Breast epithelium (tissue), 3 donors: ENCODE results near the gene MFSD12.

Source experiments
- CTCF ChIP-seq, 3 donors: fragments of 450-650 bp; IDR thresholded peaks; one replicate each; pipeline ENCODE4 v1.5.1; 2016 to 2017; ENCODE audit warnings: antibody characterized with exemption in 3 of 3, mild to moderate bottlenecking in 3 of 3, moderate library complexity in 3 of 3
- POLR2A ChIP-seq: fragments of 450-650 bp; IDR thresholded peaks from one replicate; pipeline ENCODE4 v1.6.1; 2016; ENCODE audit warnings: antibody characterized with exemption, mild to moderate bottlenecking, moderate library complexity
- POLR2AphosphoS5 ChIP-seq, 3 donors: sonication (generic); formaldehyde crosslinking; IDR thresholded peaks; one replicate each; pipeline ENCODE4 v1.6.1; 2017; ENCODE audit warnings: antibody characterized with exemption in 3 of 3

DNA sequence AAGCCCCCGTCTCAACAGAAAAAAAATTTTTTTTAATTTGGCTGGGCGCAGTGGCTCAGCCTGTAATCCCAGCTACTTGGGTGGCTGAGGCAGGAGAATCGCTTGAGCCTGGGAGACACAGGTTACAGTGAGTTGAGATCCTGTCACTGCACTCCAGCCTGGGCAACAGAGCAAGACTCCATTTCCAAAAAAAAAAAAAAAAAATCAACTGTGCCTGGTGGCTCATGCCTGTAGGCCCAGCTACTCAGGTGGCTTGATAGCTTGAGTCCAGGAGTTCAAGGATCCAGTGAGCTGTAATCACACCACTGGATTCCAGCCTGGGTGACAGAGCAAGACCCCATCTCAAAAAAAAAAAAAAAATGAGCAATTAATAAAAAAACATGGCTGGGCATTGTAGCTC lies 55.6 kb downstream of the MFSD12 start:
- TF ChIP-seq CTCF (IDR thresholded peaks at IDR 0.05) (no peak), POLR2AphosphoS5 (IDR thresholded peaks at IDR 0.05) (no peak), POLR2A (no peak)
